Measurements from ENCODE around the gene SERTAD1. TPM values are rescaled to one million over a fixed set of nuclear protein-coding genes. Genes with fewer than 3 reads are reported as not detected.

Gene SERTAD1
- total RNA-seq, 1 donor from 2014 or later: 13.4 TPM

DNA sequence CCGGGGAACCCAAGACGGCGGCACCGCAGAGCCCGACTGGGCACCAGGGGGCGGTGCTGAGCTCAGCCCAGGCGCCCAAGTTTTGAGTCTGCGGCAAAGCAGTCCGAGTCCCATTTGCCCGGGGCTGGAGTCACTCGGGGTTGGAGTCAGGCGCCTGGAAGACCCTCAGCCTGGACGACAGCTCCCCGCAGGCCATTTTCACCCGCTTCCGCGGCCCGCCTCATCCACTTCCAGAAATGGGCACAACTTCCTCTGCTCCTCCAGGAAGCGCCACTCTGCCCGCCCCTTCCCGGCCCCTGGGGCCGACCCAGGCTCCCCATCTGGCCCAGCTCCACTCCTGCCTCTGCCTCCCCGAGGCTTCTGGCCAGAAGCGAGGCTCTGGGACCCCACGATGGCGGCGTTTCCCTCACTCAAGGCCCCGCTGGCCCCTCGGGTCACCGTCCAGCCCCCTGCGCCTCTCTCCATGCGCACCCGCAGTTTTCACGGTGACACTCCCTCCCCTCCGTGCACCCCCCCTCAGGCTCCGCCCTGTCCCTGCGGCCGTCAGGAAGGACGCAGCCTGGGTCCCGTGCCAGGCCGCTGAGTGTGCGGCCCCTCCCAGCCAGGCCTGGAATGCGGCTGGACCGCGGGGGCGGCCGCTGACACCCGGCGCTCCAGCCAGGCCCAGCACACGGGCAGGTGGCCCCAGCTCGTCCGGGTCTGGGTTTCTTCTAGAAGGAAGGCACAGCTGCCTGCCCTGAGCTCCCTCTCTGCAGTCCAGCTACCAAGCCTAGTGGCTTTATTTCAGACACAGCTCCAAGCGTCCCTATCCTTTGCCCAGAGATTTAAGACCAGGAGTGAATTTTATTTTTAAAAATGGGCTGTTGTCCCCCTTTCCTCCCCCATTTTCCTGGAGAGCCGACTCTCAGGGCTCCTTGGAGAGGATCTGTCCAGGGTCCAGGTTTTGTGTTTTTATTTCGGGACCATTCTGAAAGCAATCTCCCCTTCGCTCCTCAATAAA lies 4.7 kb downstream of the SERTAD1 start:
- TF ChIP-seq, protein P1, sequence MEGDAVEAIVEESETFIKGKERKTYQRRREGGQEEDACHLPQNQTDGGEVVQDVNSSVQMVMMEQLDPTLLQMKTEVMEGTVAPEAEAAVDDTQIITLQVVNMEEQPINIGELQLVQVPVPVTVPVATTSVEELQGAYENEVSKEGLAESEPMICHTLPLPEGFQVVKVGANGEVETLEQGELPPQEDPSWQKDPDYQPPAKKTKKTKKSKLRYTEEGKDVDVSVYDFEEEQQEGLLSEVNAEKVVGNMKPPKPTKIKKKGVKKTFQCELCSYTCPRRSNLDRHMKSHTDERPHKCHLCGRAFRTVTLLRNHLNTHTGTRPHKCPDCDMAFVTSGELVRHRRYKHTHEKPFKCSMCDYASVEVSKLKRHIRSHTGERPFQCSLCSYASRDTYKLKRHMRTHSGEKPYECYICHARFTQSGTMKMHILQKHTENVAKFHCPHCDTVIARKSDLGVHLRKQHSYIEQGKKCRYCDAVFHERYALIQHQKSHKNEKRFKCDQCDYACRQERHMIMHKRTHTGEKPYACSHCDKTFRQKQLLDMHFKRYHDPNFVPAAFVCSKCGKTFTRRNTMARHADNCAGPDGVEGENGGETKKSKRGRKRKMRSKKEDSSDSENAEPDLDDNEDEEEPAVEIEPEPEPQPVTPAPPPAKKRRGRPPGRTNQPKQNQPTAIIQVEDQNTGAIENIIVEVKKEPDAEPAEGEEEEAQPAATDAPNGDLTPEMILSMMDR (IDR thresholded peaks at IDR 0.05): peak; percentile 47
- ChIA-PET POLR2A (interaction anchor here (0.6 to 4.1 kb wide), 26 partner anchors 9 to 357 kb away, joined by 3 to 104 read pairs (median 4); partner anchors contain the start of genes ACTMAP, AKT2, BLVRB and C19orf47), CTCF (interaction anchor here (0.8 to 5.1 kb wide), 14 partner anchors 10 to 277 kb away, joined by 3 to 49 read pairs (median 4); partner anchors contain the start of genes AKT2, BLVRB, C19orf47 and PLD3)
- Mint-ChIP-seq H3K4me3 (peak overlapping the region; percentile 86), H3K27me3 (no peaks in the 10 kb centered on the region), H3K36me3 (ENCODE audit: low read depth) (peaks cover 16% of the 10 kb centered on the region), H3K4me1 (peaks cover 31% of the 10 kb centered on the region), H3K9me3 (no peaks in the 10 kb centered on the region), H3K27ac (peak overlapping the region; percentile 86)
- DNase-seq (peak; percentile 83), ATAC-seq (ENCODE audit: low read depth) (peak; percentile 56)
- intact Hi-C loops (cut with micrococcal nuclease): loop anchor here (1.0 to 5.0 kb wide), 8 partner anchors 14 to 176 kb away; partner anchors contain the start of genes BLVRB, C19orf47, PLD3 and SERTAD3

DNA sequence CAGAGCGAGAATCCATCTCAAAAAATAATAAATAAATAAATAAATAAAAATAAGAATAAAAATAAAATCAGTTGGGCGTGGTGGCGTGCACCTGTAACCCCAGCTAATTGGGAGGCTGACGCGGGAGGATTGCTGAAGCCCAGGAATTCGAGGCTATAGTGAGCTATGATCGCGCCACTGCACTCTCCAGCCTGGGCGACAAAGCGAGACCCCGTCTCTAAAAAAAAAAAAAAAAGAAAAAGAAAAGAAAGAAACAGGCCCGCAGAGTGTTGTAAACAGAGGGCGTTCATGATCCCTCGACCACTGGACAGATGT lies 5.4 kb downstream of the SERTAD1 start:
- POLR2A ChIA-PET: interaction anchor here (0.6 to 4.1 kb wide), 26 partner anchors 10 to 358 kb away, joined by 3 to 104 read pairs (median 4); partner anchors contain the start of genes ACTMAP, AKT2, BLVRB and C19orf47
- Mint-ChIP-seq H3K4me3 (peak overlapping the region; percentile 86), H3K9me3 (no peaks in the 10 kb centered on the region), H3K36me3 (ENCODE audit: low read depth) (peaks cover 13% of the 10 kb centered on the region), H3K4me1 (peaks cover 27% of the 10 kb centered on the region), H3K27me3 (no peaks in the 10 kb centered on the region), H3K27ac (peak overlapping the region; percentile 86)
- TF ChIP-seq, protein P1 (IDR thresholded peaks at IDR 0.05): no peak
- CTCF ChIA-PET: interaction anchor here (0.7 to 5.1 kb wide), 15 partner anchors 10 to 276 kb away, joined by 3 to 49 read pairs (median 4); partner anchors contain the start of genes AKT2, BLVRB, C19orf47 and PLD3
- DNase-seq (no peak), ATAC-seq (ENCODE audit: low read depth) (no peak)
- intact Hi-C loops (cut with micrococcal nuclease): loop anchor here (1.0 to 5.0 kb wide), 6 partner anchors 14 to 177 kb away; partner anchors contain the start of gene SERTAD3

DNA sequence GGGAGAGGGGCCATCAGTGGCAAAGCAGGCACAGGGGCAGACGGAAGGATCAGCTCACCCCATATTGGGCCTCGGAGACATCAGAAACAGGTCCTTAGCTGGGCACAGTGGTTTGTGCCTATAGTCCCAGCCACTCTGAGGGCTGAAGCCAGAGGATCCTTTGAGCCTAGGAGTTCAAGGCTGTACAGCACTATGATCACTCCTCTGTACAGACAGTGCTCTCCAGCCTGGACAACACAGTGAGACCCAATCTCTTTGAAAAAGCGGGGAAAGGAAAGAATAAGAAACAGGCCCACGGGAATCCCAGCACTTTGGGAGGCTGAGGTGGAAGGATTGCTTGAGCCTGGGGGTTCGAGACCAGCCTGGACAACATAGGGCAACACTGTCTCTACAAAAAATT lies 6.0 kb downstream of the SERTAD1 start:
- peak overlapping the region; percentile 67 for H3K4me3 Mint-ChIP-seq
- intact Hi-C loops (cut with micrococcal nuclease): loop anchor here (1.0 to 5.0 kb wide), 6 partner anchors 15 to 178 kb away; partner anchors contain the start of gene SERTAD3
- TF ChIP-seq, protein P1 (IDR thresholded peaks at IDR 0.05): no peak
- H3K27ac Mint-ChIP-seq: no peak overlapping the region
- H3K4me1 Mint-ChIP-seq: peaks cover 24% of the 10 kb centered on the region
- ATAC-seq (ENCODE audit: low read depth) (no peak), DNase-seq (no peak)
- no peaks in the 10 kb centered on the region for H3K27me3 Mint-ChIP-seq
- peaks cover 10% of the 10 kb centered on the region for H3K36me3 Mint-ChIP-seq (ENCODE audit: low read depth)
- H3K9me3 Mint-ChIP-seq: no peaks in the 10 kb centered on the region
- ChIA-PET CTCF (interaction anchor here (0.7 to 3.3 kb wide), 8 partner anchors 15 to 215 kb away, joined by 3 to 49 read pairs (median 4); partner anchors contain the start of genes BLVRB and SERTAD3), POLR2A (interaction anchor here (0.6 to 4.1 kb wide), 10 partner anchors 10 to 165 kb away, joined by 3 to 104 read pairs (median 6); partner anchors contain the start of genes BLVRB and SERTAD3)

GRCh38 chr19:40419066-40419612 lies 6.7 kb downstream of the SERTAD1 start:
- peaks cover 8% of the 10 kb centered on the region for H3K36me3 Mint-ChIP-seq (ENCODE audit: low read depth)
- DNase-seq (no peak), ATAC-seq (ENCODE audit: low read depth) (no peak)
- H3K27ac Mint-ChIP-seq: peak overlapping the region; percentile 44
- peaks cover 19% of the 10 kb centered on the region for H3K4me1 Mint-ChIP-seq
- TF ChIP-seq, protein P1 (IDR thresholded peaks at IDR 0.05): no peak
- ChIA-PET POLR2A (interaction anchor here (0.5 to 0.7 kb wide), 2 partner anchors 9 to 956 kb away, joined by 3 read pairs; no protein-coding TSS in a partner anchor), CTCF (interaction anchor here (3.3 kb wide), 1 partner anchor 25 kb away, joined by 49 read pairs; the partner anchor contains the start of gene SERTAD3)
- no peaks in the 10 kb centered on the region for H3K27me3 Mint-ChIP-seq
- no peaks in the 10 kb centered on the region for H3K9me3 Mint-ChIP-seq
- intact Hi-C loops (cut with micrococcal nuclease): no loop called here
- H3K4me3 Mint-ChIP-seq: no peak overlapping the region

Data from activated B cell treated with CpG ODN at 0.5 μM for 24 hours (primary cell).